Bronchial epithelial cell (primary cell): ENCODE measurements around the gene GFY. TPM values are rescaled to one million over a fixed set of nuclear protein-coding genes. Genes with fewer than 3 reads are reported as not detected.

Experiments
- DNase-seq: peaks from one replicate; pipeline ENCODE4 v3.0.0-alpha.2; 2010; ENCODE audit warnings: low read depth
- FAIRE-seq: peaks from 2 replicates; lab custom pipeline; 2011; peaks lifted over from hg19 to GRCh38; lab: Jason Lieb, UNC
- H3K27me3 ChIP-seq: 2 replicates; pipeline ENCODE4 v1.5.1; 2011; ENCODE audit warnings: low read length; ENCODE audit not compliant: control insufficient read depth, insufficient read depth
- H3K36me3 ChIP-seq: 2 replicates; pipeline ENCODE4 v1.5.1; 2011; ENCODE audit warnings: low read length; ENCODE audit not compliant: control insufficient read depth, insufficient read depth
- H3K4me3 ChIP-seq: 2 replicates; pipeline ENCODE4 v1.5.1; 2011; ENCODE audit warnings: mild to moderate bottlenecking, low read depth, low read length, control low read depth
- CTCF ChIP-seq: IDR thresholded peaks from 2 replicates; pipeline ENCODE4 v1.5.1; 2011; ENCODE audit warnings: mild to moderate bottlenecking, moderate library complexity, low read length, control low read depth, inconsistent platforms; ENCODE audit not compliant: insufficient read depth, severe bottlenecking
- total RNA-seq: library from RNA; depleted of rRNA; stranded (reverse); fragments of >200 nt; gene quantifications from 2 replicates; pipeline ENCODE4 v1.2.1, GENCODE V29; 2014

Gene GFY
- total RNA-seq, 1 donor from 2014 or later, result not detected

DNA sequence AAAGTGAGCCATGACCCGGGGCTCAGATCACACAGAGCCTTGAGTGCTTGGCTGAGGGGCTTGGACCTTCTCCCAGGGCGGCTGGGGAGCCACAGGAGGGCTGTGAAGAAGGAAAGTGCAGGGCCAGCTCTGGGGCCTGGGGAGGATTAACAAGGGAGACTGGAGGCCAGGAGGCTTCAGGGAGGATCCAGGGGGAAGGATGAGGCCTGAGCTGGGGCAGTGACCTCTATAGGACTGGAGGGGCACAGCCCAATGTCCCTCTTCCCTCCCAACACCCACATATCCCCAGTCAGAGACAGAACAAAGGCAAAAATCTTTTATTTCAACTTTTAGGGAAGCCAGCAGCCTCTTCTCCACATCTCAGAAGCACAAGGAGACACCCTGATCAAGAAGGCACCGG is 20.8 kb downstream of the GFY start:
- TF ChIP-seq CTCF, result no peak
- FAIRE-seq (no peak), DNase-seq (no peak)
- Histone ChIP-seq H3K4me3 (no peak overlapping the region), H3K36me3 (peaks cover 15% of the 10 kb centered on the region), H3K27me3 (peaks cover 8% of the 10 kb centered on the region)

- no peak for TF ChIP-seq CTCF
- FAIRE-seq (no peak), DNase-seq (no peak)
- H3K4me3 ChIP-seq, result no peak overlapping the region
- H3K36me3 ChIP-seq, result peaks cover 15% of the 10 kb centered on the region
- no peaks in the 10 kb centered on the region for H3K27me3 ChIP-seq
Observed at GRCh38 chr19:49447485-49448431, 22.6 kb downstream of the GFY start.

DNA sequence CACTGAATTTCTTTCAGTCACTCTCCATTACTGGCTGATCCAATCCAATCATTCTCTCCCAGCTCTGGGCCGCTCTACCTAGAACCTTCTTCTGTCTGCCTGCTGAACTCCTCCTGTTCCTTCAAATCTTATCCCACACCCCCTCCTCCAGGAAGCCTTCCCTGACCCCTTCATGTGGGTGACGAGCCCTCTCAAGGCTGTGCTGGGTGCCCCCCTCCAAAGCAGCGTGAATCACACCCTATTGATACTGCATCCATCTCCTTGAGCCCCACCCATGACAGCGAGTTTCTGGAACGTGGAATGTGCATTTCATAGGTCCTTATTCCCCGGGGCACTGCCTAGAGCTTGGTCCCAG is 23.2 kb downstream of the GFY start:
- no peak for TF ChIP-seq CTCF
- no peak for DNase-seq
- Histone ChIP-seq H3K27me3 (no peaks in the 10 kb centered on the region), H3K4me3 (no peak overlapping the region), H3K36me3 (peaks cover 15% of the 10 kb centered on the region)
- FAIRE-seq, result no peak

GRCh38 chr19:49450405-49450804 is 25.2 kb downstream of the GFY start:
- DNase-seq (no peak), FAIRE-seq (no peak)
- peaks cover 15% of the 10 kb centered on the region for H3K36me3 ChIP-seq
- no peak overlapping the region for H3K4me3 ChIP-seq
- H3K27me3 ChIP-seq, result no peaks in the 10 kb centered on the region
- TF ChIP-seq CTCF, result no peak

- FAIRE-seq (peak; percentile 83), DNase-seq (peak; percentile 98)
- Histone ChIP-seq H3K27me3 (no peaks in the 10 kb centered on the region), H3K4me3 (peak within 1 kb of the TSS; percentile 74), H3K36me3 (peaks cover 13% of the 10 kb centered on the region)
- TF ChIP-seq CTCF, result peak; percentile 24
Observed at GRCh38 chr19:49451430-49452181, 26.4 kb downstream of the GFY start, which contains the start of gene PIH1D1. Gene PIH1D1, minus strand, starts transcription at chr19:49451814. Its CDS starts 240 bp downstream, at chr19:49451574.
